Neural cell (in vitro differentiated cells): ENCODE measurements around the gene NRP1. TPM values are rescaled to one million over a fixed set of nuclear protein-coding genes. Genes with fewer than 3 reads are reported as not detected.

ENCODE experiments used
- H2AFZ ChIP-seq: fragments of 200-600, 300-800 bp; sonication (generic), shearing (Covaris generic); 2 replicates; pipeline ENCODE4 v1.6.0; 2014; ENCODE audit warnings: low read depth, mild to moderate bottlenecking, antibody characterized with exemption, low read length, moderate library complexity
- H3F3A ChIP-seq: fragments of 200-600 bp; shearing (Covaris generic); 2 replicates; pipeline ENCODE4 v1.6.1; 2016; ENCODE audit warnings: mild to moderate bottlenecking, moderate library complexity, mixed read lengths, antibody characterized with exemption, low read length; ENCODE audit not compliant: insufficient read depth, poor library complexity, severe bottlenecking
- H3K27ac ChIP-seq: fragments of 200-600, 300-800 bp; sonication (generic), shearing (Covaris generic); 2 replicates; pipeline ENCODE4 v1.5.1; 2014; ENCODE audit warnings: mild to moderate bottlenecking, low read length, moderate library complexity
- H3K27me3 ChIP-seq: fragments of 300-800, 200-600 bp; sonication (generic), shearing (Covaris generic); 2 replicates; pipeline ENCODE4 v1.6.0; 2014; ENCODE audit warnings: mild to moderate bottlenecking, low read depth, low read length, moderate library complexity; ENCODE audit not compliant: insufficient read depth
- H3K36me3 ChIP-seq: fragments of 300-800, 200-600 bp; sonication (generic), shearing (Covaris generic); 2 replicates; pipeline ENCODE4 v1.5.1; 2014; ENCODE audit warnings: mild to moderate bottlenecking, antibody characterized with exemption, low read length, moderate library complexity; ENCODE audit not compliant: insufficient read depth
- H3K4me2 ChIP-seq: fragments of 300-800, 200-600 bp; sonication (generic), shearing (Covaris generic); 2 replicates; pipeline ENCODE4 v1.6.0; 2014; ENCODE audit warnings: mild to moderate bottlenecking, low read length
- H3K4me3 ChIP-seq: fragments of 300-800, 200-600 bp; sonication (generic), shearing (Covaris generic); 2 replicates; pipeline ENCODE4 v1.5.1; 2014; ENCODE audit warnings: mild to moderate bottlenecking, low read length, moderate library complexity
- H3K79me2 ChIP-seq: fragments of 200-600 bp; shearing (Covaris generic); replicated peaks from 2 replicates; pipeline ENCODE4 v1.6.0; 2014; ENCODE audit warnings: mild to moderate bottlenecking, low read length, moderate library complexity; ENCODE audit not compliant: insufficient read depth
- H3K9ac ChIP-seq: fragments of 300-800, 200-600 bp; sonication (generic), shearing (Covaris generic); 2 replicates; pipeline ENCODE4 v1.6.1; 2016; ENCODE audit warnings: mild to moderate bottlenecking, low read length, mixed read lengths
- H3K9me2 ChIP-seq: fragments of 200-600 bp; shearing (Covaris generic); 2 replicates; pipeline ENCODE4 v1.6.1; 2016; ENCODE audit warnings: mild to moderate bottlenecking, low read length, mixed read lengths; ENCODE audit not compliant: insufficient read depth
- H3K9me3 ChIP-seq: fragments of 200-600, 300-800 bp; sonication (generic), shearing (Covaris generic); 2 replicates; pipeline ENCODE4 v1.6.1; 2016; ENCODE audit warnings: mild to moderate bottlenecking, mixed run types, low read length, moderate library complexity, mixed read lengths
- H4K20me1 ChIP-seq: fragments of 200-600 bp; shearing (Covaris generic); 2 replicates; pipeline ENCODE4 v1.6.1; 2016; ENCODE audit warnings: mild to moderate bottlenecking, mixed run types; ENCODE audit not compliant: insufficient read depth
- EP300 ChIP-seq: fragments of 450-650 bp; conservative IDR thresholded peaks from 2 replicates; pipeline ENCODE4 v1.6.1; 2014; ENCODE audit warnings: antibody characterized with exemption, mild to moderate bottlenecking, moderate library complexity; ENCODE audit not compliant: poor library complexity, severe bottlenecking
- EZH2 ChIP-seq: fragments of 200-600, 300-800 bp; shearing (Covaris generic), sonication (generic); IDR thresholded peaks from 2 replicates; pipeline ENCODE4 v1.6.1; 2014; ENCODE audit warnings: antibody characterized with exemption, low read length, borderline replicate concordance, mild to moderate bottlenecking; ENCODE audit not compliant: insufficient read depth, poor library complexity, severe bottlenecking
- MXI1 ChIP-seq: fragments of 450-650 bp; conservative IDR thresholded peaks from 2 replicates; pipeline ENCODE4 v1.6.1; 2014; ENCODE audit warnings: antibody characterized with exemption, mild to moderate bottlenecking; ENCODE audit not compliant: poor library complexity, severe bottlenecking
- POLR2AphosphoS5 ChIP-seq: IDR thresholded peaks from 2 replicates; pipeline ENCODE4 v1.6.1; 2012
- RAD21 ChIP-seq: fragments of 450-650 bp; conservative IDR thresholded peaks from 2 replicates; pipeline ENCODE4 v1.6.1; 2014; ENCODE audit warnings: antibody characterized with exemption, mild to moderate bottlenecking, moderate library complexity
- SMC3 ChIP-seq: fragments of 450-650 bp; conservative IDR thresholded peaks from 2 replicates; pipeline ENCODE4 v1.6.1; 2014; ENCODE audit warnings: antibody characterized with exemption, mild to moderate bottlenecking, moderate library complexity; ENCODE audit not compliant: poor library complexity
- TAF1 ChIP-seq: IDR thresholded peaks from 2 replicates; pipeline ENCODE4 v1.6.1; 2012; ENCODE audit warnings: low read depth
- polyA plus RNA-seq: library from polyadenylated mRNA; depleted of rRNA; stranded (reverse); fragments of >200 nt; gene quantifications from 2 replicates; pipeline ENCODE4 v1.2.3, GENCODE V29; 2014
- TF ChIP-seq, protein P1 (sequence below): fragments of 450-650 bp; IDR thresholded peaks from 2 replicates; pipeline ENCODE4 v1.5.1; 2014; ENCODE audit warnings: antibody characterized with exemption, mild to moderate bottlenecking, moderate library complexity; ENCODE audit not compliant: poor library complexity, severe bottlenecking
- TF ChIP-seq, protein P2 (sequence below): IDR thresholded peaks from 2 replicates; pipeline ENCODE4 v1.6.1; 2012; ENCODE audit warnings: borderline replicate concordance

The NRP1 gene
- polyA plus RNA-seq, 1 donor from 2014 or later = 23.2 TPM

DNA sequence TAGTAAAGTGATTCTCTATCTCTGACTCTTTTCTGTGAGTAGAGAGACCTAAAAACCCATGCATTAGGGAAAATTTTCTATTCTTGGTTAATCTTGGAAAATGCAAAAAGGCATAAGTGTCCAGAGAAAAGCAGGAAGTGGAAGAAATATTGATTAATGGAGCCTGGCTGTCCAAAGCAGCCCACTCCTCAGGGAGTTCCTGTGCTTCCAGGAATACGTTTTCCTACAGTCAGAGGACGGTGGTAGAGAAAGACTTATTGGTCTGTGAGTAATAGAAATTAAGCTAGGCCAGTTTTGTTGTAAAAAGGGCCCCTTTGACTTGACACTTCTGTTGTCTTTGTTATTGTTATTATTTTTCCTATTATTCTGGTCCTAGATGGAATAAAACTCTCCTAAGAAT lies 157.8 kb downstream of the NRP1 start:
- H3K9me3 ChIP-seq = no peaks in the 10 kb centered on the region
- H3K36me3 ChIP-seq = peaks cover 4% of the 10 kb centered on the region
- no peak for TF ChIP-seq EZH2
- no peak for TF ChIP-seq POLR2AphosphoS5
- no peak for TF ChIP-seq RAD21
- no peak for TF ChIP-seq SMC3
- no peak for TF ChIP-seq MXI1
- TF ChIP-seq, protein P1, sequence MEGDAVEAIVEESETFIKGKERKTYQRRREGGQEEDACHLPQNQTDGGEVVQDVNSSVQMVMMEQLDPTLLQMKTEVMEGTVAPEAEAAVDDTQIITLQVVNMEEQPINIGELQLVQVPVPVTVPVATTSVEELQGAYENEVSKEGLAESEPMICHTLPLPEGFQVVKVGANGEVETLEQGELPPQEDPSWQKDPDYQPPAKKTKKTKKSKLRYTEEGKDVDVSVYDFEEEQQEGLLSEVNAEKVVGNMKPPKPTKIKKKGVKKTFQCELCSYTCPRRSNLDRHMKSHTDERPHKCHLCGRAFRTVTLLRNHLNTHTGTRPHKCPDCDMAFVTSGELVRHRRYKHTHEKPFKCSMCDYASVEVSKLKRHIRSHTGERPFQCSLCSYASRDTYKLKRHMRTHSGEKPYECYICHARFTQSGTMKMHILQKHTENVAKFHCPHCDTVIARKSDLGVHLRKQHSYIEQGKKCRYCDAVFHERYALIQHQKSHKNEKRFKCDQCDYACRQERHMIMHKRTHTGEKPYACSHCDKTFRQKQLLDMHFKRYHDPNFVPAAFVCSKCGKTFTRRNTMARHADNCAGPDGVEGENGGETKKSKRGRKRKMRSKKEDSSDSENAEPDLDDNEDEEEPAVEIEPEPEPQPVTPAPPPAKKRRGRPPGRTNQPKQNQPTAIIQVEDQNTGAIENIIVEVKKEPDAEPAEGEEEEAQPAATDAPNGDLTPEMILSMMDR = no peak
- no peak for TF ChIP-seq EP300
- TF ChIP-seq TAF1 = no peak
- TF ChIP-seq, protein P2, sequence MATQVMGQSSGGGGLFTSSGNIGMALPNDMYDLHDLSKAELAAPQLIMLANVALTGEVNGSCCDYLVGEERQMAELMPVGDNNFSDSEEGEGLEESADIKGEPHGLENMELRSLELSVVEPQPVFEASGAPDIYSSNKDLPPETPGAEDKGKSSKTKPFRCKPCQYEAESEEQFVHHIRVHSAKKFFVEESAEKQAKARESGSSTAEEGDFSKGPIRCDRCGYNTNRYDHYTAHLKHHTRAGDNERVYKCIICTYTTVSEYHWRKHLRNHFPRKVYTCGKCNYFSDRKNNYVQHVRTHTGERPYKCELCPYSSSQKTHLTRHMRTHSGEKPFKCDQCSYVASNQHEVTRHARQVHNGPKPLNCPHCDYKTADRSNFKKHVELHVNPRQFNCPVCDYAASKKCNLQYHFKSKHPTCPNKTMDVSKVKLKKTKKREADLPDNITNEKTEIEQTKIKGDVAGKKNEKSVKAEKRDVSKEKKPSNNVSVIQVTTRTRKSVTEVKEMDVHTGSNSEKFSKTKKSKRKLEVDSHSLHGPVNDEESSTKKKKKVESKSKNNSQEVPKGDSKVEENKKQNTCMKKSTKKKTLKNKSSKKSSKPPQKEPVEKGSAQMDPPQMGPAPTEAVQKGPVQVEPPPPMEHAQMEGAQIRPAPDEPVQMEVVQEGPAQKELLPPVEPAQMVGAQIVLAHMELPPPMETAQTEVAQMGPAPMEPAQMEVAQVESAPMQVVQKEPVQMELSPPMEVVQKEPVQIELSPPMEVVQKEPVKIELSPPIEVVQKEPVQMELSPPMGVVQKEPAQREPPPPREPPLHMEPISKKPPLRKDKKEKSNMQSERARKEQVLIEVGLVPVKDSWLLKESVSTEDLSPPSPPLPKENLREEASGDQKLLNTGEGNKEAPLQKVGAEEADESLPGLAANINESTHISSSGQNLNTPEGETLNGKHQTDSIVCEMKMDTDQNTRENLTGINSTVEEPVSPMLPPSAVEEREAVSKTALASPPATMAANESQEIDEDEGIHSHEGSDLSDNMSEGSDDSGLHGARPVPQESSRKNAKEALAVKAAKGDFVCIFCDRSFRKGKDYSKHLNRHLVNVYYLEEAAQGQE = no peak
- H3K9me2 ChIP-seq = no peaks in the 10 kb centered on the region
- no peak overlapping the region for H3K9ac ChIP-seq
- no peak overlapping the region for H3K4me3 ChIP-seq
- H3F3A ChIP-seq = no peaks in the 10 kb centered on the region
- H4K20me1 ChIP-seq = no peaks in the 10 kb centered on the region
- no peaks in the 10 kb centered on the region for H3K79me2 ChIP-seq
- no peak overlapping the region for H3K4me2 ChIP-seq
- H2AFZ ChIP-seq = no peak overlapping the region
- H3K27ac ChIP-seq = no peak overlapping the region
- H3K27me3 ChIP-seq = no peaks in the 10 kb centered on the region

DNA sequence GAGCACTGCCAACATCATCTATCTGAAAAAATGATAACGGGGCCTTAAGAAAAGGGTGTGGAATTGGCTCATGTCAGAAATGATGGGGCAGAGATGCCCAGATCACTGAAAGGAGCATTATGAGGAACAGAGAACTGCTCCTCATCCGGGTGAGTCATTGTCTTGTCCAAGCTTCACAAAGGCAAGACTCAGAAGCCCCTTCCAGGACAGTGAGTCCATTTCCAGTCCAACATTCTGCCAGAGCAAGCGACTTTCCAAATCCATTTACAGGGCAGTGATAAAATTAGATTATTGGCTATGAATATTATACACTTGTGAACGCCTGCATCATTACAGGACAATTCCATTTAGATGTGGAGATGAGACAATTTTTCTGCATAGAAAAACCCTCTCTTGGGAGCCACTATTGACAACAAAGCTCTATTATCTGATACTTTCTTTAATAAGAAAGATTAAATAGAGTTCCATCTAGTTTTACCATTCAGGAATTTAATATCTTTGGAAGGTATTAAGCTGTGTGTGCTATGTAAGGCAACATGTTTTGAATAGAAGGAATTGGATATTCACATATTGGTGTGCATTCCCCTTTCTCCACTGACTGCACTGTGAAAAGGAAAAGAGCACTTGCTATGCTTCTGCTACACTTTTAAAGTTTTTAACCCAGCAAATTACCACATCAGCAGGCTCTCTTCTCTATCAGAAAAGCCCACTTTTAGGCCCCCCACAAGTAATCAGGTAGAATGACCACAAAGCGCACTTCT lies 159.6 kb downstream of the NRP1 start:
- H3K9me2 ChIP-seq = no peaks in the 10 kb centered on the region
- H2AFZ ChIP-seq = no peak overlapping the region
- peaks cover 4% of the 10 kb centered on the region for H3K36me3 ChIP-seq
- H3K4me2 ChIP-seq = no peak overlapping the region
- H3K9me3 ChIP-seq = no peaks in the 10 kb centered on the region
- TF ChIP-seq POLR2AphosphoS5 = no peak
- TF ChIP-seq, protein P1 = no peak
- no peak for TF ChIP-seq EZH2
- no peak for TF ChIP-seq SMC3
- no peak for TF ChIP-seq TAF1
- no peak for TF ChIP-seq EP300
- no peak for TF ChIP-seq RAD21
- TF ChIP-seq MXI1 = no peak
- TF ChIP-seq, protein P2 = no peak
- H3K9ac ChIP-seq = no peak overlapping the region
- no peak overlapping the region for H3K4me3 ChIP-seq
- no peaks in the 10 kb centered on the region for H3F3A ChIP-seq
- no peaks in the 10 kb centered on the region for H3K79me2 ChIP-seq
- no peaks in the 10 kb centered on the region for H4K20me1 ChIP-seq
- no peak overlapping the region for H3K27ac ChIP-seq
- no peaks in the 10 kb centered on the region for H3K27me3 ChIP-seq
